Stimulated activated naive CD4-positive, alpha-beta T cell treated with Interleukin-2 at 50 U/mL for 16 hours (primary cell): ENCODE results near the gene LMF1.
"Not testable (repeated sequence)": the region's sequence is repeated elsewhere in the genome, so short reads cannot be mapped to it uniquely, and the experiment has no call there.

Experiments used
- DNase-seq: peaks from one replicate; lab custom pipeline; 2025; lab: John Stamatoyannopoulos, UW

Gene LMF1

GRCh38 chr16:831571-832413 is 139.0 kb downstream of the LMF1 start:
- DNase-seq, result no peak

GRCh38 chr16:830871-831570 is 139.8 kb downstream of the LMF1 start:
- no peak for DNase-seq

- DNase-seq, result no peak
Observed at GRCh38 chr16:830107-830870, 140.5 kb downstream of the LMF1 start.

GRCh38 chr16:828891-829290 is 141.9 kb downstream of the LMF1 start:
- no peak for DNase-seq

DNA sequence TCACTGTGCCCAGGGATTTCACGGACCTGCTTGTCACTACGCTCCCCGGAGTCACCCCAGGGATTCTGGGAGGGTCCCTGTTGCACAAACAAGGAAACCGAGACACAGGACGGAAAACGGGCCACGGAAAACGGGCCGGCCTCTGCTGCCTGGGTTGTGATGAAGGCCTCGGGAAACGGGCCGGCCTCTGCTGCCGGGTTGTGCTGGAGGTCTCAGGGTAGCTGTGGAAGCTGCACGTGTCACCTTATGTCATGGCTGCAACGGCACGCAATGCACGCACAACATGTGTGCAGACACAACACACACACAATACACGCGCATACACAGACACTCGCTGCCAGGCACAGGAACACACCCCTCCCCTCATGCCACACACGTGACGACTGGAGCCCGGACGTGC is 143.3 kb downstream of the LMF1 start:
- DNase-seq, result no peak

DNA sequence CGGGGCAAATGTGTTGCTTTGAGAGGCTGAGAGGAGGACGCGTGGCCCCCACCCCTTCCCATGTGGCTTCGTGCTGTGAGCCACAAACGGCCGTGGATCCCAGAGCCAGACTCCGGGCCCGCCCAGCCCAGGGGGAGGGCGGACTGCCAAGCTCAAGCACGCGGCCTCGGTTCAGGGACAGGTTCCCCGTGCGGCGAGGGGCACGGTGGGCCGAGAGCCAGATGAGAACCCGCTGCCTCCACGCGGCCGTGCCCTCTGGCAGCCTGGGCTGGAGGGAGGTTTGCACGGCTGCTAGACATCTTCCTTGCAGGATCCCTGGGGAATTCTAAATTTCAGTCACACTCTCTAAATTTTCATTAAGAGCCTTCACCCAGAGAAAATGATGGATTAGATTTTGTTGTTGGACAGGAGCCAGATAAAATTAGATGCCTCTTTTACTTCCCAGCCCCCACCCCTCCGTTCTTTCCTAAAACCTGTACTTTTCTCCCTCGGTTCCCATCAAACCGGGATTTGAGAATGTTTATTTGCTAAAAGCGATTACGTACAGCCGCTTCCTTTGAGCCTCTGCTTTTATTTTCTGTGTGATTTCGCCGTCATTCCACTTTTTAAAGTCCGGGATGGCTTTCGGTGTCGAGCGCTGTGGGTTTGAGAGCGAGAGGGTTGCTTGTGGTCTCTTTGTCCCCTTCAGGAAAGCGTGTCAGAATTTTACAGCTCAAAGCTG is 145.3 kb downstream of the LMF1 start:
- DNase-seq, result no peak

GRCh38 chr16:824601-825000 is 146.2 kb downstream of the LMF1 start:
- DNase-seq, result no peak

GRCh38 chr16:824194-824593 is 146.6 kb downstream of the LMF1 start:
- no peak for DNase-seq

DNA sequence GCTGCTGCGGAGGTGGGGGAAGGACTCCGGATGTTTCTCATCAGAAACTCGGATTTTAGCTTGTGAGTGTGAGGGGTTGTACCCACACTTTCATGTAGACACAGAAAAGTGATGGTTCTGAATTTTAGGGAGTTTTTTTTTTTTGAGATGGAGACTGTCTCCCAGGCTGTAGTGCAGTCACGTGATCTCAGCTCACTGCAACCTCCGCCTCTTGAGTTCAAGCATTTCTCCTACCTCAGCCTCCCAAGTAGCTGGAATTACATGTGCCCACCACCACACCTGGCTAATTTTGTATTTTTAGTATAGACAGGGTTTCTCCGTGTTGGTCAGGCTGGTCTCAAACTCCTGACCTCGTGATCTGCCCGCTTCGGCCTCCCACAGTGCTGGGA is 147.9 kb downstream of the LMF1 start:
- DNase-seq, result no peak

- no peak for DNase-seq
Observed at GRCh38 chr16:822174-822908, 148.4 kb downstream of the LMF1 start.

GRCh38 chr16:821751-822150 is 149.0 kb downstream of the LMF1 start:
- no peak for DNase-seq

- DNase-seq, result no peak
Observed at GRCh38 chr16:820748-821147, 150.0 kb downstream of the LMF1 start.

DNA sequence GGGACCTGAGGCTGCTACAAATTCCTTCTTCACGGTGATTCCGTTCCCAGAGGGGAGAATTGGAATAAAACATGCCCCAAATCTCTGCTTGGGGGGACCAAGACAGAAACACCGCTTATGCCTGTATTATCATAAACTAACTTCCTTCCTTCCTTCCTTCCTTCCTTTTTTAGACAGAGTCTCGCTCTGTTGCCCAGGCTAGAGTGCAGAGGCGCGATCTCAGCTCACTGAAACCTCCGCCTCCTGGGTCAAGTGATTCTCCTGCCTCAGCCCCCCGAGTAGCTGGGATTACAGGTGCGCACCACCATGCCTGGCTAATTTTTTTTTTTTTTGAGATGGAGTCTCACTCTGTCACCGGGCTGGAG is 150.8 kb downstream of the LMF1 start:
- not testable (repeated sequence) for DNase-seq

GRCh38 chr16:819336-820043 is 151.3 kb downstream of the LMF1 start:
- DNase-seq, result peak; percentile 27

GRCh38 chr16:818592-818991 is 152.2 kb downstream of the LMF1 start:
- no peak for DNase-seq

GRCh38 chr16:818132-818531 is 152.7 kb downstream of the LMF1 start:
- DNase-seq, result no peak

DNA sequence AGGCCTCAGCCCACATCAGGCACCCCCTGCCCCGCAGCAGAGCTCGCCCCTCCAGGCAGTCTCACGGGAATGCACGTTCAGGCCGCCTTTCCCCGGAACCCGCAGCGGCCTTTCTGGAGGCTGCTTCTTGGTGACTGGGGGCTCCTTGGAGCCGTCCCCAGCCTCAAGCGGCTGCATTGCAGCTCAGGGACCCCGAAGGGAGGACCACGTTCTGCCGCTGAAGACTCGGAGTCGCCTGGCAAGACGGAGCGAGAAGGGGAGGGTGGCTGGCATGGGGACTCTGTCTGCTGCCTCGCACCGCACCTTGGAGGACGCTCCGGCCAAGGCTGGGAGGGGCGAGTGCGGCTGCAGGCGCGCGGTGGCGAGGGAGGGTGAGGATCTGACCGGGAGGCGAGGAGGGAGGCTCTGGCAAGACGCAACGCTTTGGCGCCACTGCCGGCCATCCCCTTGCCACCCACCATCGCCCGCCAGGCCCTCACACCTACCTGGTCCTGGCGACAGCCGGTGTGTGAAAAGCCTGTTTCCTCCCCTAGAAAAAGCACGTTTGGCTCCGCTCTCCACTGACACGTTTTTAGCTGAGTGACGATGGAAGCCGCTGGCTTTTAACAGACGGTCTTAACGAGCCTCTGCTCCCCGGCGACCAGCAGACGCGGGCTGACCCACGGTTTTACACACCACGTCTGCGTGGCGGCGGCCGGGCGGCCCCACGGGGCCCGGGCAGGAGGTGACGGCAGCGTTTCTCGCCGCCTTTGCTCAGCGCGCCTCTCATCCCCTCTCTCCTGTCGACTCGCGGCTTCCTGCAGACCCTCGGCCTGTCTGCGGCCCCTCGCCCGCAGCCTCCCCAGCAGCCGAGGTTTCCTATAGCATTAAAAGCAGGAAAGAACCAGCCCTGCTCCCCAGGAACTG is 153.5 kb downstream of the LMF1 start:
- DNase-seq, result no peak

GRCh38 chr16:815861-816260 is 154.9 kb downstream of the LMF1 start:
- no peak for DNase-seq

- no peak for DNase-seq
Observed at GRCh38 chr16:814974-815373, 155.8 kb downstream of the LMF1 start.

GRCh38 chr16:813916-814412 is 156.8 kb downstream of the LMF1 start:
- no peak for DNase-seq
